A549 (cell line): ENCODE measurements around the gene METTL21C. TPM values are rescaled to one million over a fixed set of nuclear protein-coding genes. Genes with fewer than 3 reads are reported as not detected.

ENCODE experiments used
- ATAC-seq, 2 experiments: fragments of 200-7000 bp in 1 of 2; fragments of >200 bp in 1 of 2; cut with Nextera tagmentation in 1 of 2; cut with Tn5 transposase in 1 of 2; 3 replicates each; pipeline versions ENCODE4 v1.8.0 to v1.9.1; 2018 to 2020; ENCODE audit warnings: mild to moderate bottlenecking in 1 of 2, moderate library complexity in 1 of 2
- CTCF ChIA-PET: fragments of 300-600 bp; sonication (Branson Sonifier 250); formaldehyde crosslinking; extraction: SDS; loops from one replicate; lab custom pipeline; 2021; ENCODE audit warnings: antibody characterized with exemption, inconsistent platforms; lab: Yijun Ruan, JAX
- POLR2A ChIA-PET: fragments of 350-600 bp; formaldehyde crosslinking; extraction: SDS; loops from one replicate; lab custom pipeline; 2021; ENCODE audit warnings: antibody characterized with exemption, inconsistent platforms; lab: Yijun Ruan, JAX
- DNase-seq, 2 experiments: peaks; one replicate each; pipeline versions ENCODE4 v3.0.0 to v3.0.0-alpha.2; 2011 to 2016; ENCODE audit warnings: low read depth in 1 of 2, low spot score in 1 of 2
- FAIRE-seq: peaks from 2 replicates; lab custom pipeline; 2011; peaks lifted over from hg19 to GRCh38; lab: Jason Lieb, UNC
- H3K27ac ChIP-seq, 2 experiments: fragments of >200 bp; sonication (Bioruptor Twin); formaldehyde crosslinking; 3 replicates each; pipeline ENCODE4 v1.5.1; 2016 to 2017
- H3K4me1 ChIP-seq: fragments of >200 bp; sonication (Bioruptor Twin); formaldehyde crosslinking; 3 replicates; pipeline ENCODE4 v1.6.1; 2016
- H3K4me2 ChIP-seq: fragments of >200 bp; sonication (Bioruptor Twin); formaldehyde crosslinking; 3 replicates; pipeline ENCODE4 v1.6.1; 2016
- H3K4me3 ChIP-seq: fragments of >200 bp; sonication (Bioruptor Twin); formaldehyde crosslinking; 3 replicates; pipeline ENCODE4 v1.5.1; 2016
- H3K9me3 ChIP-seq: fragments of >200 bp; sonication (Bioruptor Twin); formaldehyde crosslinking; 3 replicates; pipeline ENCODE4 v1.6.1; 2016
- BCL3 ChIP-seq: fragments of >200 bp; sonication (Bioruptor Twin); formaldehyde crosslinking; IDR thresholded peaks from 3 replicates; pipeline ENCODE4 v1.6.1; 2016
- BHLHE40 ChIP-seq: IDR thresholded peaks from 2 replicates; pipeline ENCODE4 v1.6.1; 2012; ENCODE audit warnings: low read depth, low read length, inconsistent platforms
- CBX8 ChIP-seq: fragments of 200-600 bp; sonication (generic); IDR thresholded peaks from 2 replicates; pipeline ENCODE4 v1.6.1; 2016
- CEBPB ChIP-seq, 2 experiments: fragments of >200 bp in 1 of 2; sonication (Bioruptor Twin) in 1 of 2; formaldehyde crosslinking in 1 of 2; IDR thresholded peaks; 2 replicates each; pipeline ENCODE4 v1.6.1; 2012 to 2016
- CHD2 ChIP-seq: fragments of 150-350 bp; IDR thresholded peaks from 2 replicates; pipeline ENCODE4 v1.6.1; 2014; ENCODE audit warnings: low read length; ENCODE audit not compliant: partially characterized antibody
- E2F6 ChIP-seq: IDR thresholded peaks from 2 replicates; pipeline ENCODE4 v1.6.1; 2012; ENCODE audit warnings: low read depth, borderline replicate concordance
- EHF ChIP-seq: fragments of 250-450 bp; sonication (Bioruptor Pico); IDR thresholded peaks from 2 replicates; pipeline ENCODE4 v1.5.0; 2020; ENCODE audit warnings: mild to moderate bottlenecking
- ELK1 ChIP-seq: fragments of 150-350 bp; IDR thresholded peaks from 2 replicates; pipeline ENCODE4 v1.6.1; 2014; ENCODE audit warnings: low read depth, mild to moderate bottlenecking, low read length
- EP300 ChIP-seq, 2 experiments: fragments of >200 bp; sonication (Bioruptor Twin); formaldehyde crosslinking; IDR thresholded peaks; 2 replicates in 1 of 2; 3 replicates in 1 of 2; pipeline ENCODE4 v1.6.1; 2016 to 2017
- FOXS1 ChIP-seq: fragments of 250-450 bp; sonication (Bioruptor Pico); IDR thresholded peaks from 2 replicates; pipeline ENCODE4 v1.5.0; 2020; ENCODE audit warnings: mild to moderate bottlenecking, moderate library complexity
- GATA3 ChIP-seq: IDR thresholded peaks from 2 replicates; pipeline ENCODE4 v1.6.1; 2012; ENCODE audit warnings: borderline replicate concordance
- HOXB13 ChIP-seq: fragments of 250-450 bp; sonication (Bioruptor Pico); IDR thresholded peaks from 2 replicates; pipeline ENCODE4 v1.5.0; 2020; ENCODE audit warnings: low read depth, mild to moderate bottlenecking, moderate library complexity
- HOXB5 ChIP-seq: fragments of 250-450 bp; sonication (Bioruptor Pico); IDR thresholded peaks from 2 replicates; pipeline ENCODE4 v1.5.0; 2020; ENCODE audit warnings: mild to moderate bottlenecking, moderate library complexity
- JUN ChIP-seq, 2 experiments: fragments of >200 bp; sonication (Bioruptor Twin); formaldehyde crosslinking; IDR thresholded peaks; 2 replicates in 1 of 2; 3 replicates in 1 of 2; pipeline ENCODE4 v1.6.1; 2016 to 2017
- KDM1A ChIP-seq: fragments of 200-600 bp; sonication (generic); IDR thresholded peaks from 2 replicates; pipeline ENCODE4 v1.6.1; 2016; ENCODE audit warnings: low read depth, mild to moderate bottlenecking
- NFE2L2 ChIP-seq: fragments of 150-350 bp; conservative IDR thresholded peaks from 2 replicates; pipeline ENCODE4 v1.6.1; 2014; ENCODE audit warnings: low read length
- PHF8 ChIP-seq: fragments of 200-600 bp; sonication (generic); IDR thresholded peaks from 2 replicates; pipeline ENCODE4 v1.6.1; 2016; ENCODE audit warnings: low read depth, mild to moderate bottlenecking, antibody characterized with exemption, moderate library complexity, borderline replicate concordance
- POLR2AphosphoS2 ChIP-seq: conservative IDR thresholded peaks from 2 replicates; pipeline ENCODE4 v1.6.1; 2012; ENCODE audit warnings: low read length, improper control_type of control experiment, inconsistent platforms
- RAD21 ChIP-seq, 2 experiments: fragments of >200 bp in 1 of 2; sonication (Bioruptor Twin) in 1 of 2; formaldehyde crosslinking in 1 of 2; IDR thresholded peaks in 1 of 2; conservative IDR thresholded peaks in 1 of 2; 2 replicates in 1 of 2; 3 replicates in 1 of 2; pipeline ENCODE4 v1.6.1; 2012 to 2018; ENCODE audit warnings: inconsistent platforms in 1 of 2
- RCOR1 ChIP-seq: fragments of 150-350 bp; IDR thresholded peaks from 2 replicates; pipeline ENCODE4 v1.6.1; 2014; ENCODE audit warnings: antibody characterized with exemption, low read length, low read depth
- RFX5 ChIP-seq: fragments of 450-650 bp; IDR thresholded peaks from 2 replicates; pipeline ENCODE4 v1.7.1; 2014; ENCODE audit warnings: antibody characterized with exemption, mild to moderate bottlenecking, moderate library complexity
- TFCP2L1 ChIP-seq: fragments of 250-450 bp; sonication (Bioruptor Pico); IDR thresholded peaks from 2 replicates; pipeline ENCODE4 v1.5.0; 2021; ENCODE audit warnings: mild to moderate bottlenecking
- ZNF302 ChIP-seq: fragments of 250-450 bp; sonication (Bioruptor Pico); IDR thresholded peaks from 2 replicates; pipeline ENCODE4 v1.9.0; 2021; ENCODE audit warnings: inconsistent platforms, mild to moderate bottlenecking, moderate library complexity
- WGBS: methylation state at CpG from one replicate; pipeline ENCODE4 v1.1.6; 2017; ENCODE audit errors: missing lambda C conversion rate; 5-methylcytosine and 5-hydroxymethylcytosine counted together
- polyA plus RNA-seq, 4 experiments: library from polyadenylated mRNA; depleted of rRNA in 3 of 4; stranded (reverse); fragments of >200 nt; fragmentation: RNase III in 1 of 4; extraction: RNeasy Plus Mini Kit Qiagen cat#74134 plus additional on column Dnase treatment in 1 of 4; gene quantifications; 2 replicates in 3 of 4; 3 replicates in 1 of 4; pipeline ENCODE4 v1.2.3, GENCODE V29; 2011 to 2017
- TF ChIP-seq, protein P1 (sequence below): fragments of >200 bp; sonication (Bioruptor Twin); formaldehyde crosslinking; IDR thresholded peaks from 3 replicates; pipeline ENCODE4 v1.5.1; 2016
- TF ChIP-seq, protein P2 (sequence below): IDR thresholded peaks from 2 replicates; pipeline ENCODE4 v1.6.1; 2012
- TF ChIP-seq, protein P3 (sequence below): fragments of >200 bp; sonication (Bioruptor Twin); formaldehyde crosslinking; IDR thresholded peaks from 2 replicates; pipeline ENCODE4 v1.6.1; 2016
- TF ChIP-seq, protein P4 (sequence below): IDR thresholded peaks from 2 replicates; pipeline ENCODE4 v1.6.1; 2012
- TF ChIP-seq, protein P5 (sequence below): fragments of 450-650 bp; IDR thresholded peaks from 2 replicates; pipeline ENCODE4 v1.6.1; 2014; ENCODE audit warnings: antibody characterized with exemption

The METTL21C gene
- polyA plus RNA-seq, 2 of the 4 experiments (the other 2 are of a cell fraction) = not detected

DNA sequence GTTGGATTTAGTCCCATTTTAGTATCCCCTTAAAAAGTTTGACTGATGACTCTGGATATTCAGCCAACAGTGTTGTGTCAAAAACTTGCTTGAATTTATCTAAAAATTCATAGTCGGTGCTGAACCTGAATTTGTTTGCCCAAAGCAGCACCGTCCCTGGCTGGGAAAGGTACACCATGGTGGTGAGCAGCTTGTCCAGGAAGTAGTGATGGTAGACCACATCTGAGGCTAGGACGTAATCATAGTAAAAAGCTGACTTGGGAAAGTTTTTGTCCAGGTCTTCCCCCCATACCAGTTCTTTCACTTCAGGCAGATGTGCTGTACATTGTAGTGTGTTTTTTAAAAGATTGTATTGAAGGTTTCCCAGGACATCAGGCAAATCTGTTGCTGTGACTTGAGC, 8.8 kb downstream of the METTL21C start:
- H3K4me1 ChIP-seq = no peaks in the 10 kb centered on the region
- no peak for DNase-seq
- no peak overlapping the region for H3K4me2 ChIP-seq
- ChIA-PET CTCF (no interaction called here), POLR2A (no interaction called here)
- no peak overlapping the region for H3K4me3 ChIP-seq
- no peak for FAIRE-seq
- no peaks in the 10 kb centered on the region for H3K9me3 ChIP-seq
- WGBS = 78% methylated on average over 3 of the region's 3 CpGs
- H3K27ac ChIP-seq = no peak overlapping the region
- TF ChIP-seq RFX5 (no peak), KDM1A (no peak), EHF (CRISPR knock-in tag) (no peak), EP300 (IDR thresholded peaks at IDR 0.05) (no peak), RAD21 (conservative IDR thresholded peaks at IDR 0.05 in 1 of 2, IDR thresholded peaks at IDR 0.05 in 1 of 2) (no peak), BCL3 (no peak), HOXB13 (CRISPR knock-in tag) (no peak), ELK1 (no peak), HOXB5 (CRISPR knock-in tag) (no peak), E2F6 (no peak), NFE2L2 (no peak), TFCP2L1 (CRISPR knock-in tag) (no peak), FOXS1 (CRISPR knock-in tag) (no peak)
- TF ChIP-seq, protein P1, sequence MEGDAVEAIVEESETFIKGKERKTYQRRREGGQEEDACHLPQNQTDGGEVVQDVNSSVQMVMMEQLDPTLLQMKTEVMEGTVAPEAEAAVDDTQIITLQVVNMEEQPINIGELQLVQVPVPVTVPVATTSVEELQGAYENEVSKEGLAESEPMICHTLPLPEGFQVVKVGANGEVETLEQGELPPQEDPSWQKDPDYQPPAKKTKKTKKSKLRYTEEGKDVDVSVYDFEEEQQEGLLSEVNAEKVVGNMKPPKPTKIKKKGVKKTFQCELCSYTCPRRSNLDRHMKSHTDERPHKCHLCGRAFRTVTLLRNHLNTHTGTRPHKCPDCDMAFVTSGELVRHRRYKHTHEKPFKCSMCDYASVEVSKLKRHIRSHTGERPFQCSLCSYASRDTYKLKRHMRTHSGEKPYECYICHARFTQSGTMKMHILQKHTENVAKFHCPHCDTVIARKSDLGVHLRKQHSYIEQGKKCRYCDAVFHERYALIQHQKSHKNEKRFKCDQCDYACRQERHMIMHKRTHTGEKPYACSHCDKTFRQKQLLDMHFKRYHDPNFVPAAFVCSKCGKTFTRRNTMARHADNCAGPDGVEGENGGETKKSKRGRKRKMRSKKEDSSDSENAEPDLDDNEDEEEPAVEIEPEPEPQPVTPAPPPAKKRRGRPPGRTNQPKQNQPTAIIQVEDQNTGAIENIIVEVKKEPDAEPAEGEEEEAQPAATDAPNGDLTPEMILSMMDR = no peak
- TF ChIP-seq, protein P2, sequence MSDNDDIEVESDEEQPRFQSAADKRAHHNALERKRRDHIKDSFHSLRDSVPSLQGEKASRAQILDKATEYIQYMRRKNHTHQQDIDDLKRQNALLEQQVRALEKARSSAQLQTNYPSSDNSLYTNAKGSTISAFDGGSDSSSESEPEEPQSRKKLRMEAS = no peak
- TF ChIP-seq, protein P3, sequence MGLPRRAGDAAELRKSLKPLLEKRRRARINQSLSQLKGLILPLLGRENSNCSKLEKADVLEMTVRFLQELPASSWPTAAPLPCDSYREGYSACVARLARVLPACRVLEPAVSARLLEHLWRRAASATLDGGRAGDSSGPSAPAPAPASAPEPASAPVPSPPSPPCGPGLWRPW = no peak
- no peak for ATAC-seq

DNA sequence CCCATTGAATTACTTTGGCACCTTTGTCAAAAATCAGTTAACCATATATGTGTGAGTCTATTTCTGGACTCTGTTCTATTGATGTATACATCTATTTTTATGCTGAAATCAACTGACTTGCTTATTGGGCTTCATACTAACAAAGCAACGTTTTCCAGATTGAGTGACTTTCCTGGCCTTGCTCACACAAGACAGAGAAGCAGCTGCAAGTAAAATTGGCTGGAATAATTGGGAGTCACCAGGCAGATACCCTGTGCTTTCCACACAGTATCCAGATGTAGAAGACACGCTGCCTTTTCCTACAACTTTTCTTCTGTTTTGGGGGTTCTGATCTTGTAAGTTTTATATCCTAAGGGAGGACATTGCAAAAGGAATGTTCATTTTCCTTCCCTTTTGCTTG, 11.2 kb downstream of the METTL21C start:
- no peak overlapping the region for H3K27ac ChIP-seq
- CTCF ChIA-PET = no interaction called here
- H3K9me3 ChIP-seq = no peaks in the 10 kb centered on the region
- no peak for TF ChIP-seq GATA3
- TF ChIP-seq BHLHE40 = no peak
- TF ChIP-seq JUN (IDR thresholded peaks at IDR 0.05) = no peak
- no peak for TF ChIP-seq CEBPB (IDR thresholded peaks at IDR 0.05)
- no peak for TF ChIP-seq CHD2
- TF ChIP-seq HOXB5 (CRISPR knock-in tag) = no peak
- TF ChIP-seq ZNF302 (CRISPR knock-in tag) = no peak
- TF ChIP-seq PHF8 = no peak
- TF ChIP-seq E2F6 = no peak
- TF ChIP-seq EHF (CRISPR knock-in tag) = no peak
- no peak for TF ChIP-seq POLR2AphosphoS2
- no peak for TF ChIP-seq CBX8
- TF ChIP-seq, protein P4, sequence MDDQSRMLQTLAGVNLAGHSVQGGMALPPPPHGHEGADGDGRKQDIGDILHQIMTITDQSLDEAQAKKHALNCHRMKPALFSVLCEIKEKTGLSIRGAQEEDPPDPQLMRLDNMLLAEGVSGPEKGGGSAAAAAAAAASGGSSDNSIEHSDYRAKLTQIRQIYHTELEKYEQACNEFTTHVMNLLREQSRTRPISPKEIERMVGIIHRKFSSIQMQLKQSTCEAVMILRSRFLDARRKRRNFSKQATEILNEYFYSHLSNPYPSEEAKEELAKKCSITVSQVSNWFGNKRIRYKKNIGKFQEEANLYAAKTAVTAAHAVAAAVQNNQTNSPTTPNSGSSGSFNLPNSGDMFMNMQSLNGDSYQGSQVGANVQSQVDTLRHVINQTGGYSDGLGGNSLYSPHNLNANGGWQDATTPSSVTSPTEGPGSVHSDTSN = no peak
- TF ChIP-seq RAD21 (conservative IDR thresholded peaks at IDR 0.05 in 1 of 2, IDR thresholded peaks at IDR 0.05 in 1 of 2) = no peak
- no peak for TF ChIP-seq RCOR1
- no peak for TF ChIP-seq ELK1
- TF ChIP-seq, protein P5, sequence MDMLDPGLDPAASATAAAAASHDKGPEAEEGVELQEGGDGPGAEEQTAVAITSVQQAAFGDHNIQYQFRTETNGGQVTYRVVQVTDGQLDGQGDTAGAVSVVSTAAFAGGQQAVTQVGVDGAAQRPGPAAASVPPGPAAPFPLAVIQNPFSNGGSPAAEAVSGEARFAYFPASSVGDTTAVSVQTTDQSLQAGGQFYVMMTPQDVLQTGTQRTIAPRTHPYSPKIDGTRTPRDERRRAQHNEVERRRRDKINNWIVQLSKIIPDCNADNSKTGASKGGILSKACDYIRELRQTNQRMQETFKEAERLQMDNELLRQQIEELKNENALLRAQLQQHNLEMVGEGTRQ = no peak
- TF ChIP-seq KDM1A = no peak
- H3K4me3 ChIP-seq = no peak overlapping the region
- H3K4me2 ChIP-seq = no peak overlapping the region
- ATAC-seq = no peak
- DNase-seq = no peak
- POLR2A ChIA-PET = no interaction called here
- WGBS = 57% methylated on average over 2 of the region's 2 CpGs
- H3K4me1 ChIP-seq = no peaks in the 10 kb centered on the region
- FAIRE-seq = no peak
